HG02610 (cell line): ENCODE data around the gene CHL1.

Experiments
- ATAC-seq: cut with Tn5 transposase; IDR thresholded peaks from one replicate; pipeline ENCODE4 v1.9.1; 2021; ENCODE audit warnings: mild to moderate bottlenecking, moderate library complexity; ENCODE audit not compliant: unreplicated experiment

The CHL1 gene

DNA sequence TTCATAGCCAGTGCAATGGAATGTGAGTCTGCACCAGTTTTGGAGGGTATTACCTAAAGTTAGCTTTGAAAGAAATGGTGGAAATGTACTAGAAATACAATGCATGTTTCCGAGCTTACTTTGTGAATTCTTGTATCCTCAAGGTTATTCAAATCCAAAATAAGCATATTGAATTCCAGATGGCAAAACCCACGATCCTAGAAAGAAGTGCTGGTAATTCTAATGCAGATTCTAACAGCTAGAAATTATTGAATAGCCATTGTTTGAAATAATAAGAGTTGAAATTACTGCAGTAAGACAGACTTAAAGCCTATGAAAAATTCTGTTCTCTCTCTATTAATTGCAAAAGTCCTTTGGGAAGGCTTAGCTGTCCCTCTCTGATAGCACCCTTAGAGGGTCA lies 258.4 kb downstream of the CHL1 start:
- ATAC-seq, result no peak

DNA sequence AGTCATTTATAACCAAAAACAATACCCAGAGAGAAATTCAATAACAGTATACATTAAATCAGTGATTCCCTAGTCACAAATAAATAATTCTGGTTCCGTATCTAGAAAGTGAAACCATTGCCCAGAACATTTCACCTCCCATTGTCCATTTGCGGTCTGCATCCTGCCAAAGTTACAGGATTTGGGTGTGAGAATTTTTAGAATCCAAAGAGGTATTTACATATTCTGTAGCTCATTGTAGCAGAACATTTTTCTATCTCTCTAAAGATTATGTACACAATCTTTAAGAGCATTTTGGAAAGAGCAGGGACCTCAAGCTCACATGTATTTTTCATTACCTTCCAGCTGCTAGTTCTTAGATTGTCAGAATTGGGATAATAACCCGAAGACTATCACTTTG lies 261.6 kb downstream of the CHL1 start:
- no peak for ATAC-seq

DNA sequence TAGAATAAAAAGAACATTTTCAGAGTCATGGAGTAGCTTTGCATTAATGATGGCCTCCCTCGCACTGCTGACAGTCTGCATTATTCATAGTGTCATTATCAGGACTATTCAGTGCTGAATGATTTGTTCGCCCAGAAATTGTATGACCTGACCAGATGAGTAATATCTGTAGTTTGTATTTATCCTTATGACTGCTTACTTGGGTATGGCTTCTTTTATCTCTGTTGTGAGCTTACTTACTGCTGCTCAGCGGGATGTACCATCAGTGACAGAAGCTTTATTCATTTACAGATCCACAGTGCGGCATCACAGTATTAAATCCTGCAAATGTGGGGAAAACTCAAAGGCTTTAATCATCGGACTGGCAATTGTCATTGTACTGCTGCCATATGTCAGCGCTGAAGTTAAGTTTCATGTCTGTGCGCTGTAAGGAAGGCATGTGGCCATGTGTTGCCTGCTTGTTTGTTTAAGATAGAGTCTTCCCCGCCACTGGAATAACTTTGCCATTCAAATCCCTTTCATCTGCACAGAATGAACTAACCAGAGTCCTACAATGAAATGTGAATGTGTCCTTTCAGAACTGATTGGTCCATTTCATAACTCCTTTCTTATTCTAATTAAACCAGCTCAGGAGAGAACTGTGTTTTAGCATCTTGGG lies 262.2 kb downstream of the CHL1 start:
- no peak for ATAC-seq
